Heart left ventricle (tissue), 13 donors: ENCODE measurements around the gene DCAF5.

Experiments used
- POLR2A ChIP-seq, 2 donors: fragments of 450-650 bp; IDR thresholded peaks; one replicate each; pipeline ENCODE4 v1.6.1; 2017; ENCODE audit warnings: antibody characterized with exemption in 2 of 2, mild to moderate bottlenecking in 2 of 2, moderate library complexity in 2 of 2
- TF ChIP-seq, protein P1 (sequence below), 12 donors: fragments of 200-600 bp; sonication (generic) in 4 of 12; IDR thresholded peaks; one replicate each; pipeline versions ENCODE4 v1.5.0 to v1.8.0; 2018 to 2022; ENCODE audit warnings: antibody characterized with exemption in 12 of 12, mild to moderate bottlenecking in 5 of 12
- donor health status: ischemic (EF 13 %, LVEDD 7.1; RV severe dilation, severe dysfunction).
- donor health status: DM: no; HTN: yes; CAD: no.
- donor health status: DM: no; HTN: no; CAD: no.
- donor health status: ischemic (EF 25% LVEDD 6.9; RV normal size, moderate dysfunction).
- donor health status: ischemic (EF 25% LVEDD 5.7; RV mildly dilated, moderate dysfunction).
- donor health status: ischemic (EF 35%, LVEDD 5.7; RV mildly dilated, moderate dysfunction).
- donor health status: nonischemic (EF 11% LVEDD 7.7; RV severe dilation, severe dysfunction).
- donor health status: DM: yes; HTN: yes; CAD: no.
- donor health status: PGD.
- donor health status: ischemic (EF 29% LVEDD 5.4; RV normal size, mild dysfunction).
- donor health status: nonischemic (EF 23%, LVEDD 6.1; RV moderate dilation, normal function).

DNA sequence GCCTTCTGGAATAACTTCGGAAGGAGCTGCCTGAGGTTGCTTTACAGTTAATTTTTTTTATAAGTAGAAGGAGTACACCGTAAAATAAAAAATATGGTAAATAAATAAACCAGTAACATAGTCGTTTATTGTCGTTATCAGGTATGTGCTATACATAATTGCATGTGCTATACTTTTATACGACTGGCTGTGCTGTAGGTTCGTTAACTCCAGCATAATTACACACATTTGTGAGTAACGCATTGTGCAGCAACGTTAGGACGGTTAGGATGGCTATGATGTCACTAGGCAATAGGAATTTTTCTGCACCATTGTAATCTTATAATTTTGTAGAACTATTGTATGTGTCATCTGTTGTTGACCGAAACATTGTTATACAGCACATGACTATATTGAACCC lies 46.9 kb upstream of the DCAF5 start:
- TF ChIP-seq POLR2A (IDR thresholded peaks at IDR 0.05) = no peak
- TF ChIP-seq, protein P1, sequence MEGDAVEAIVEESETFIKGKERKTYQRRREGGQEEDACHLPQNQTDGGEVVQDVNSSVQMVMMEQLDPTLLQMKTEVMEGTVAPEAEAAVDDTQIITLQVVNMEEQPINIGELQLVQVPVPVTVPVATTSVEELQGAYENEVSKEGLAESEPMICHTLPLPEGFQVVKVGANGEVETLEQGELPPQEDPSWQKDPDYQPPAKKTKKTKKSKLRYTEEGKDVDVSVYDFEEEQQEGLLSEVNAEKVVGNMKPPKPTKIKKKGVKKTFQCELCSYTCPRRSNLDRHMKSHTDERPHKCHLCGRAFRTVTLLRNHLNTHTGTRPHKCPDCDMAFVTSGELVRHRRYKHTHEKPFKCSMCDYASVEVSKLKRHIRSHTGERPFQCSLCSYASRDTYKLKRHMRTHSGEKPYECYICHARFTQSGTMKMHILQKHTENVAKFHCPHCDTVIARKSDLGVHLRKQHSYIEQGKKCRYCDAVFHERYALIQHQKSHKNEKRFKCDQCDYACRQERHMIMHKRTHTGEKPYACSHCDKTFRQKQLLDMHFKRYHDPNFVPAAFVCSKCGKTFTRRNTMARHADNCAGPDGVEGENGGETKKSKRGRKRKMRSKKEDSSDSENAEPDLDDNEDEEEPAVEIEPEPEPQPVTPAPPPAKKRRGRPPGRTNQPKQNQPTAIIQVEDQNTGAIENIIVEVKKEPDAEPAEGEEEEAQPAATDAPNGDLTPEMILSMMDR (IDR thresholded peaks at IDR 0.05) = no peak
